Embryonic facial prominence (tissue), 1 donor: ENCODE results near the gene TTLL5.
"Not testable (repeated sequence)": the region's sequence is repeated elsewhere in the genome, so short reads cannot be mapped to it uniquely, and the experiment has no call there.

Experiments used
- DNase-seq: peaks from one replicate; pipeline ENCODE4 v3.0.0-alpha.2; 2016; ENCODE audit errors: extremely low spot score

TTLL5 gene

DNA sequence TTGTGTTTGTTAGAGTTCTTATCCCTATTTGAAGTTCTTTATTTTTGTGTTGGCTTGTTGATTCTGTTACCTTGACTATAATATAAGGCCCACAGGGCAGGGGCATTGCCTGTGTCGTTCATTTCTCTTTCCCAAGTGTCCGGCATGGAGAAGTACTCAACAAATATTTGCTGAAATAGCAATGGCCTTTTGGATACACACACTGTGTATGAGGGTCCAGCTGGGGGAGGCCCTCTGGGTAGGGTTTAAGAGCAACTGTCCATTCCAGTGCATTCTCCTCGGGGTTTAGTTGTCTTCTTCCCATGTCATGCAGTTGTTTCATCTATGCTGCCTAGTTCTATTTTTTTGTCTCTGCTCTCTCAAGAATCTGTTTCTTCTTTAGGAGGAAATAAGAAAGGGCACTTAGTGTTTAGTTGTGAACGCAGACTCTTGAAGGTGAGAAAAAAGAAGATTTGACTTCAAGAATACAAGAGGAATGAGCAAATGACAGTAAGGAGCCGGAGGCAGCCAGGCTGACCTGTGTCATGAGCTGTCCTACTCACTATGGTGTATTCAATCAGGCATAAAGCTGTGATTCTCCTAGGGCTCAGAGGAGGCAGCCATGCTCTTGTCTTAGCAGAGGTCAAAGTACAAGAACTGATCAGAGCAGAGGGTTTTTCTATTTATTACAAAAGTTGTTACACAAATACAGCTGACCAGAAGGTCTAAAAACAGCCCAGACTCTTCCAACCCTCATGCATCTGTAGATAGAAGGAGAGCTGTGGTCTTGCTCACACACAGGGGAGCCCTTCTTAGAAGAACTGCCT is 10.6 kb upstream of the TTLL5 start:
- no peak for DNase-seq

DNA sequence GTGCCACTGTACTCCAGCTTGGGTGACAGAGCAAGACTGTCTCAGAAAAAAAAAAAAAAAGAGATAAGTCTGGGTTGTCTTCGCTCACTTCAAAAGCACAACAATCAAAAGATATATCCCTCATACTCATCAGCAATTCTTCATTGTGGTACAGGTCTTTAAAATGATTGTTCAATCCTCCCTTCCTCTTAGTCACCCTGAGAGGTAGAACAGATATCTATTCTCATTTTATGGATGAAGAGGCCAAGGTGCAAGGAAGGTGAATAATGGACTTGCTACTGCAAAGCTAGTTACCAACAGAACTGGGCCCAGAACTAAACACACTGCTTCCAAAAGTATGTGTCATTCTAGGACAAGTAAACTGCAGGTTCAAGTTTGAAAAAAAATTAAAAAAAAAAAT is 7.5 kb upstream of the TTLL5 start:
- no peak for DNase-seq

- peak; percentile 33 for DNase-seq
These were observed 6.8 kb upstream of the TTLL5 start for GRCh38 chr14:75654127-75654732.

- no peak for DNase-seq
These were observed 5.8 kb upstream of the TTLL5 start for GRCh38 chr14:75655235-75655634.

- DNase-seq = no peak
These were observed 3.7 kb upstream of the TTLL5 start for GRCh38 chr14:75657331-75657730.

- no peak for DNase-seq
These were observed 2.1 kb upstream of the TTLL5 start for GRCh38 chr14:75658957-75659356.

- DNase-seq = no peak
These were observed 812 bp upstream of the TTLL5 start for GRCh38 chr14:75660238-75660629.

DNA sequence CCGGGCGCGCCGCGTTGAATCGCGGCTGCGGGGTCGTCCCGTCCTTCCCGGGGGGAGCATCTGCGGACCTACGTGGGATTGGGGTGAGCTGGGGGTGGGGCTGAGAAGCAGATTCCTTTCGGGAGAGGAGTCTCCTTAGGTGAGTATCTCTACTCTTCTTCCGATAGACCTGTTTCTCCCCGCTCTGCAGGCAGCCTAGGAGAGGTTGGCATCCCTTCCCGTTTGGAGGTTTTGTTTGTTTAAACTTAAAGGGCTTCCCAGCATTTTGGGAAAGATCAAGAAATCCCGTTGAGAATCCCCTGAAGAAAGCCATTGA is 411 bp downstream of the TTLL5 start:
- DNase-seq = no peak

GRCh38 chr14:75662966-75663365 is 1.9 kb downstream of the TTLL5 start:
- no peak for DNase-seq

GRCh38 chr14:75667099-75667765 is 6.2 kb downstream of the TTLL5 start:
- DNase-seq = no peak

GRCh38 chr14:75672605-75673192 is 11.7 kb downstream of the TTLL5 start:
- DNase-seq = no peak

DNA sequence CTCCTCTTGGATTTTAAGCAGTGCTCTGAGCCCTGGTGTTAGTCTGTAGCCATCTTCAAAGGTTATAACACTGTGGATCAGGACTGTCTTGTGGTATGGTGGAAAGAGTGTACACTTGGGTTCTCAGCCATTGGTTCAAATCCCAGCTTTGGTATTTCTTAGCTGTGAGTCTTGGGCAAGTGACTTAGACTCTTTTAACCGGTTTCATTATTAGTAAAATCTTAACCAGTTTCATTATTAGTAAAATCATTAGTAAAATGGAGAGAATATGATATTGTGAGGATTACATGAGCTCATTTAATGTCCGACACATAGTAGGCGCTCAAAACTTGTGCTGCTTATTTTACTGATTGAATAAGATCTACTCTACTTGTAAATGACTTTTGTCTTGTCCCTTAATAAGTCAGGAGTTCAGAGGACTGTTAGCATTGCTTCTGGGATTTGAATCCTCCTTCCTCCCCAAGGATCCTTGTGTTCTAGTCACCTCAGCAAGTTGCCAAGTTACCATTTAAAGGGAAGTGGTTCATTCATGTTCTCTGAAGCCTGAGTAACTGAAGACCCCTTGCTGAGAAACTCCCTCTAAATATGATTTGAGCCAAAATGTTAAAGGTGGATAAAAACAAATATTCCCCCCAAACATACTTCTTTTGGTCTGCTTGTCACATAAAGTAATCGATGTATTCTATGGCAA is 12.4 kb downstream of the TTLL5 start:
- no peak for DNase-seq

GRCh38 chr14:75675265-75675960 is 14.4 kb downstream of the TTLL5 start:
- no peak for DNase-seq

DNA sequence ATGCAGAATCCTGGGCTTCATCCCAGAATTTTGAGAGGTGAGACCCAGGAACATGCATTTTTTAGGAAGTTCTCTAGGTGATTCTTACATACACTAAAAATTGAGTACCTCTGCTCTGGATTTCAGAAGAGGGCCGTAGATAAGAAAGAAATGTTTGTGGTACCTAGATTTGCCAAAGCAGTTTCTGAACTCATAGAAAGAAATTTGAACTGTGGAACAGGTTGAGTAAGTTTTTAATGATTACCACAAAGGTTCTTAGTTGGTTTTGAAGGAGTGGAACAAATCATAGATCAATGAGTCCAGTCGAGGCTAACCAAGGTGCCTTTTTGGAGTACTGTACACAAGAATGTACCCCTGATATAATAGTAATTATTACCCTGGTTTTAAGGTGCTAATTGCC is 24.9 kb downstream of the TTLL5 start:
- DNase-seq = no peak

- DNase-seq = no peak
These were observed 28.0 kb downstream of the TTLL5 start for GRCh38 chr14:75689012-75689411.

- no peak for DNase-seq
These were observed 29.0 kb downstream of the TTLL5 start for GRCh38 chr14:75690010-75690409.

GRCh38 chr14:75695025-75695424 is 34.0 kb downstream of the TTLL5 start:
- DNase-seq = not testable (repeated sequence)

GRCh38 chr14:75697386-75697785 is 36.3 kb downstream of the TTLL5 start:
- no peak for DNase-seq

DNA sequence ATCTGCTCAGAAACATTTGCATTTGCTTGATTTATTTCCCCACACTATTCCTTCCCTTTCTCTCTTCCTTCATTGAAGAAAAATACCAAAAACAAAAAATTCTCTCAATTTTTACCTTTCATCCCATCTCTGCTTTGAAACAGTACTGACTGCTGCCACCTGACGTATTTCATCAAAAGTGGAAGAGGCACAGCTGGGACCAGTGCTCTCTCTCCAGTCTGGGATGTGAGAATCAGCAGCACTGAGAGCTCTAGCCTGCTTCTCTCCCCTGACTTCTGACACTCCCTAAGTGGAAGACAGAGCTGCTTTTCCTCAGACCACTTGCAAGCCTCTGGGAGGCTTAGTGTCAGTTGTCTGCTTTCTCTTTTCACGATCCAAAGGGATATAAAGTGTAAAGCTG is 36.9 kb downstream of the TTLL5 start:
- DNase-seq = no peak

DNA sequence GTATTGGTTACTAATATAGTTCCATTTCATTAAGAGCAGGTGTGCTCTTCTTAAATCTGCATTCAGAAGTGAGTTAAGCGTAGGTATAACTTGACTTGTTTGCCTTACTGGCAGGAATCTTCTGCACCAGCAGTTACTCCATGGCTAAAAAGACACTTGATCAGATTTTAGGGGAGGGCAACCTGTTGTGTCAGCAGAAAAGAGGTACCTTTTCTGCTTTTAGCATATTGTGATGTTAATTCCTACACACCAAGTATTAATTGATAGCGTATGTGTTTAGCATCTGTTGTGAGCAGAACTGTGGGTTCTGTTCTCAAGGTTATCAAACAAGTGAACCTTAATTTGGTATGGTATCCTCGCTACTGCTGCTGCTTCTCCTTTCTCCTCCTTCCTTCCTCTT is 38.3 kb downstream of the TTLL5 start:
- DNase-seq = no peak

- DNase-seq = no peak
These were observed 39.2 kb downstream of the TTLL5 start for GRCh38 chr14:75700295-75700694.

GRCh38 chr14:75702122-75702521 is 41.1 kb downstream of the TTLL5 start:
- no peak for DNase-seq
